Measurements from ENCODE around the gene CHCHD3. TPM values are rescaled to one million over a fixed set of nuclear protein-coding genes. Genes with fewer than 3 reads are reported as not detected.

The CHCHD3 gene
- polyA plus RNA-seq, 1 donor (not counting 4 experiments of a cell fraction or from before 2014, with no cell fraction given), result 59.2 TPM

- H2AFZ ChIP-seq (ENCODE audit: control insufficient read depth, low read length), result no peak overlapping the region
- H3K27me3 ChIP-seq (ENCODE audit: control insufficient read depth, extremely low read depth, insufficient read depth, low read length), result peaks cover 6% of the 10 kb centered on the region
- no peak overlapping the region for H3K9ac ChIP-seq (ENCODE audit: control insufficient read depth, extremely low read depth, insufficient read depth, low read length)
- no peaks in the 10 kb centered on the region for H3K79me2 ChIP-seq (ENCODE audit: control insufficient read depth, insufficient read depth, low read length)
- H3K4me3 ChIP-seq (ENCODE audit: control insufficient read depth in 2 of 3, extremely low read depth in 1 of 3, insufficient read depth in 2 of 3, low read depth in 1 of 3, low read length in 3 of 3), result no peak overlapping the region
- TF ChIP-seq CTCF (optimal IDR thresholded peaks at IDR 0.05 in 1 of 3, IDR thresholded peaks at IDR 0.05 in 1 of 3, conservative IDR thresholded peaks at IDR 0.05 in 1 of 3; ENCODE audit: extremely low read depth in 1 of 3, insufficient read depth in 2 of 3, low read length in 3 of 3) (no peak), EZH2 (IDR thresholded peaks at IDR 0.05; ENCODE audit: low read length) (no peak)
- no peaks in the 10 kb centered on the region for H4K20me1 ChIP-seq (ENCODE audit: control insufficient read depth, extremely low read depth, insufficient read depth, low read length)
- no peak overlapping the region for H3K27ac ChIP-seq (ENCODE audit: control insufficient read depth, insufficient read depth, low read length)
- FAIRE-seq, result no peak
- no peaks in the 10 kb centered on the region for H3K9me1 ChIP-seq (ENCODE audit: control insufficient read depth, extremely low read depth, insufficient read depth, low read length)
- DNase-seq (ENCODE audit: low read depth, low spot score), result no peak
- H3K9me3 ChIP-seq (ENCODE audit: control insufficient read depth, low read depth, low read length), result no peaks in the 10 kb centered on the region
- H3K4me1 ChIP-seq (ENCODE audit: control insufficient read depth, extremely low read depth, insufficient read depth, low read length), result no peaks in the 10 kb centered on the region
- H3K36me3 ChIP-seq (ENCODE audit: control insufficient read depth in 2 of 2, extremely low read depth in 1 of 2, insufficient read depth in 2 of 2, low read length in 2 of 2), result no peaks in the 10 kb centered on the region
- no peak overlapping the region for H3K4me2 ChIP-seq (ENCODE audit: control insufficient read depth, extremely low read depth, insufficient read depth, low read depth, low read length)
- dilution Hi-C loops (cut with MboI; ENCODE audit: extremely low pct_ligation_motif_present, low sequenced_read_pairs), result no loop called here
Measured at GRCh38 chr7:133118261-133118660, 36.4 kb upstream of the CHCHD3 start.

DNA sequence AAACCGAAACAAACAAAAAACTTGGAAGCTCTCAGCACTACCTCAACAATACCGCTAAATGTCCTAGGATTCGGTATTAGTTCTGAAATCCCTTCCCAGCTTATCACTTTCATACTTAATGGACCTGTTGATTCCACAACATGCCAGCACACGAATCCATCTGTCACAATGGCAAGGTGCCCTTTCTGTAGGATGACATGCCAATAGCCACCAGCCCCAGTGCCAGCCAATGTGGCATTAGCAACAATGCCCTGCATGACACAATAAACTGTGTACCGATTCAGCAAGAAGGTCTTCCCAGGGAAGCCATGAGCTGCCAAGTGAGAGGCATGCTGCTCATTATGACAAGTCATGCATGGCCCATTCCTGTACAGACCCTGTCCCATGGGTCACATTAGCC lies 35.6 kb upstream of the CHCHD3 start:
- H3K27me3 ChIP-seq (ENCODE audit: control insufficient read depth, extremely low read depth, insufficient read depth, low read length), result peaks cover 13% of the 10 kb centered on the region
- H4K20me1 ChIP-seq (ENCODE audit: control insufficient read depth, extremely low read depth, insufficient read depth, low read length), result no peaks in the 10 kb centered on the region
- DNase-seq (ENCODE audit: low read depth, low spot score) (no peak), FAIRE-seq (no peak)
- H3K9ac ChIP-seq (ENCODE audit: control insufficient read depth, extremely low read depth, insufficient read depth, low read length), result no peak overlapping the region
- H3K27ac ChIP-seq (ENCODE audit: control insufficient read depth, insufficient read depth, low read length), result no peak overlapping the region
- H3K4me3 ChIP-seq (ENCODE audit: control insufficient read depth in 2 of 3, extremely low read depth in 1 of 3, insufficient read depth in 2 of 3, low read depth in 1 of 3, low read length in 3 of 3), result no peak overlapping the region
- no peaks in the 10 kb centered on the region for H3K79me2 ChIP-seq (ENCODE audit: control insufficient read depth, insufficient read depth, low read length)
- dilution Hi-C loops (cut with MboI; ENCODE audit: extremely low pct_ligation_motif_present, low sequenced_read_pairs), result no loop called here
- H3K4me2 ChIP-seq (ENCODE audit: control insufficient read depth, extremely low read depth, insufficient read depth, low read depth, low read length), result no peak overlapping the region
- no peaks in the 10 kb centered on the region for H3K4me1 ChIP-seq (ENCODE audit: control insufficient read depth, extremely low read depth, insufficient read depth, low read length)
- H3K9me3 ChIP-seq (ENCODE audit: control insufficient read depth, low read depth, low read length), result no peaks in the 10 kb centered on the region
- H3K9me1 ChIP-seq (ENCODE audit: control insufficient read depth, extremely low read depth, insufficient read depth, low read length), result no peaks in the 10 kb centered on the region
- no peak overlapping the region for H2AFZ ChIP-seq (ENCODE audit: control insufficient read depth, low read length)
- TF ChIP-seq EZH2 (IDR thresholded peaks at IDR 0.05; ENCODE audit: low read length) (no peak), CTCF (optimal IDR thresholded peaks at IDR 0.05 in 1 of 3, IDR thresholded peaks at IDR 0.05 in 1 of 3, conservative IDR thresholded peaks at IDR 0.05 in 1 of 3; ENCODE audit: extremely low read depth in 1 of 3, insufficient read depth in 2 of 3, low read length in 3 of 3) (no peak)
- no peaks in the 10 kb centered on the region for H3K36me3 ChIP-seq (ENCODE audit: control insufficient read depth in 2 of 2, extremely low read depth in 1 of 2, insufficient read depth in 2 of 2, low read length in 2 of 2)
